AG08396 (cell line): ENCODE measurements around the gene DUT.

ENCODE experiments used
- DNase-seq: peaks from one replicate; pipeline ENCODE4 v3.0.0; 2012; ENCODE audit warnings: low spot score, mixed read lengths

DUT gene

DNA sequence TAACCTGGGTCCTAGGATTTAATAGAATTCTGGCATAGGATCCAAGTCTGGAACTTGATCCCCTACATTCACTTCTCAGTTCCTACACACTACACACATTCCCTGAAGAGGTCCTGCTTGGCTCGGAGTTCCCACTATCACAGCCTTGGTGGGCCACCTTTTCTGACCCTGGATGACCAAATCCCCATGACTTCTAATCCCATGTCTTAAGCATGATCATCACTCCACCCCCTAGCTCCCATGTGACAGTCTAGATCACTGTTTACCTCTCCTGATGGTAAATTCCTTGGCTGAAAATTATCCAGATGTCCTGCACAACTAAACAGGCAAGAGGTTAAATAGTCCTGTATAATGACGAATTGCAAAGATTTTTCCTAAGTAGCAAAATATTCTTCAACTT is 40.3 kb downstream of the DUT start:
- DNase-seq: no peak

- no peak for DNase-seq
These were observed 40.7 kb downstream of the DUT start for GRCh38 chr15:48371961-48372360.

- DNase-seq: no peak
These were observed 42.7 kb downstream of the DUT start for GRCh38 chr15:48373821-48374451.

DNA sequence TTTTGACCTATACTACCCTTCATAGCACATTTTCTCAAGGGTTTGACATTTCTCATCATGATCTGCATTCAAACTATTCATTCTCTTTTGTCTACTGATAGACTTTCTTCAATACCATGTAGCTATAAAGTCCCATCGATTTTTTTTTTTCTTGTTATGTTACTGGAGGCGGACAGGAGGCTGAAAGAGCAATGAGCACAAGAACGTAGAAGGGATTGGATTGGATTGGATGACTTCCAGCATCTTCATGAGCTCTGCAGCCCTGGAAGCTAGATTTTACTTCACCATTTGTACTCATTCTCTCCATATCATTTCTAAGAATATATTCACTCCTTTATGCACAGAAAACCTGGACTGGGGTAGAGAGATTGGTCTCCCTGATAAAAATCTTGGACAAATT is 43.2 kb downstream of the DUT start:
- DNase-seq: no peak

DNA sequence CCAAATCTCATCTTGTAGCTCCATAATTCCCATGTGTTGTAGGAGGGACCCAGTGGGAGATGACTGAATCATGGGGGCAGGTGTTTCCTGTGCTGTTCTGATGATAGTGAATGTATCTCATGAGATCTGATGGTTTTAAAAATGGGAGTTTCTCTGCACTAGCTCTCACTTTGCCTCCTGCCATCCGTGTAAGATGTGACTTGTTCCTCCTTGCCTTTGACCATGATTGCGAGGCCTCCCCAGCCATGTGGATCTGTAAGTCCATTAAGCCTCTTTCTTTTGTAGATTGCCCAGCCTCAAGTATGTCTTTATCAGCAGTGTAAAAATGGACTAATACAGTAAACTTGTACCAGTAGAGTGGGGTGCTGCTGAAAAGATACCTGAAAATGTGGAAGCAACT is 44.5 kb downstream of the DUT start:
- no peak for DNase-seq

- DNase-seq: no peak
These were observed 49.0 kb downstream of the DUT start for GRCh38 chr15:48380198-48380597.

DNA sequence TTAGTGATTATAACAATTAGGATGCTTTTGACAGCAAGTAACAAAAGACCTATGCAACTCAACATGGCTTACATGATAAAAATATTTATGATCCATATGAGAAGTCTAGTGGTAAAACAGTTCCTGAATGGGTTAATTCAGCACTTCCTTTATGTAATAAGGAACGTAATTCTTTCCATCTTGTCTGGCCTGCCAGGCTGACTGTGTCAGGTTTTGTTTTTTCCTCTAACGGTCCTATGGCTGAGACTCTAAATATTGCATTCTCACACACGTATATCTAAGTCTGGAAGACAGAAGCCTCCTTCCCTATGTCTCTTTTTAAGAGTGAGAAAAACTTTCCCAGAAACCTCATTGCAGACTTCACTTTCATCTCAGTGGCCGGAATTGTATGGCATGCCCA is 50.6 kb downstream of the DUT start:
- DNase-seq: no peak

DNA sequence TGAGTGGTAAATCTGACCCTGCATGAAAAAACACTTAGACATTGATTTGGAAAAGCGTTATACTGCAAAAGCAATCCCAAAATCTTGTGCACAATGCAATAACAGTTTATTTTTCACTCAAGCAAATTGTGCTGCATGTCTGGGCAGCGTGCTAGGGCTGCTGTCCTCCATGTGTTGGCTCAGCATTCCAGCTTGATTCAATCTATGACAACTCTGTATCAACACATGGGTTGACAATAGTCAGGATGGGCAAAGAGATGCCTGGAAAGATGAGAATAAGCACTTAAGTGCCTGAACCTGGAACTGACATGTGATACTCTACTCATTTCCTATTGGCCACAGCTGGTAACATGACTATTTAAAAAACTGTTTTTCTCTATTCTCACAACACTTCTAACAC is 51.8 kb downstream of the DUT start:
- DNase-seq: no peak

DNA sequence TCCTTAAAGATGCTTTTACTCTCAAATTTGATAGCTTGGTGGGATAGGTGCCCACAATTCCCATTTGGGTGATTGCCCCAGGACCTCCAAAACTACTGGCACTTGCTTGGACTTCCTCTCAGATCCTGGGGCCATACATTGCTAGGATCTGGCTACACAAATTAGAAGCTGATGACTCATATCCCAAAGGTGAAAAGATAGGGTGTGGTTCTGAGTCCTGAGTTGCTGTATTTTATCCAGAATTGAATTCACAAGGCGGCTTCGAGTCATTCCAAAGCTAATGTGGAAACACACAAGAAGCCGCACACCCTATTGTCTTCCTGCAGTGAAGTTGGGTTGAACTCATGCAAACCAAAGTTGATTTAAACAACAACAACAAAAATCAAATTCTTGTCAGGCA is 53.4 kb downstream of the DUT start:
- DNase-seq: no peak

DNA sequence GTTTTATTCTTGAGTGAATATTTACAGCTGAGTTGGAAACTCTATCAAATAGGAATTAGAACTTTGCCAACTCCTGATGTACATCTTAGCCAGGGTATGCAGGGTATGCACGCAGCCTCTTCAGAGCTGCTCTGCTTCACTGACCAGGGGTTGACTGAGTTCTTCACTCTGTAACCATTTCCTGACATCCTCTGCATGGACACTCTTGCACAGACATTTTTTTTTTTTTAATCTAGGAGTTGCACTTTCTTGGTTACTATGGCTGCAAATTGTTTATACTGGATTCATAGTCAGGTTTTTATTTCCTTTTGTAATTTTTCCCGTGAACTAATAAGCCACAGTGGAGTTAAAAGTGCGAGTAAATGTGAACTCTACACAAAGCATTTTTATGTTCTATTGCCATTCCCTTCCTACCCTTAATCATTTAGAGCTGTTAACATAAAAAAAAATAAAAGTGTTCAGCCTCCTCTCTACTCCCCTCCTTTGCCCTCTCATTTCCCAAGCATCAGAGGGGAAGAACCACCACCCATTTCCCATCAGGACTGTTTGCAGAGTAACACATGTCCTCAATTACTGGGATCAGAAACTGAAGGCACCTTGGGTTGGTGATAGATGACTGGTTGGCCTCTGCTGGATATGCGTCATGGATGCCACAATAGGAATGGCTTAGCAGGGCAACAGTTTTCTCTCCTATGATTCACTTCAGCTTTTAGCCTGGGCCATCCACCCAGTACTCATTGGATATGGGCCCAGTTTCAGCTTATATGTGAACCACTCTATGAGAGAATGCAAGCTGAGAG is 54.0 kb downstream of the DUT start:
- peak; percentile 80 for DNase-seq

DNA sequence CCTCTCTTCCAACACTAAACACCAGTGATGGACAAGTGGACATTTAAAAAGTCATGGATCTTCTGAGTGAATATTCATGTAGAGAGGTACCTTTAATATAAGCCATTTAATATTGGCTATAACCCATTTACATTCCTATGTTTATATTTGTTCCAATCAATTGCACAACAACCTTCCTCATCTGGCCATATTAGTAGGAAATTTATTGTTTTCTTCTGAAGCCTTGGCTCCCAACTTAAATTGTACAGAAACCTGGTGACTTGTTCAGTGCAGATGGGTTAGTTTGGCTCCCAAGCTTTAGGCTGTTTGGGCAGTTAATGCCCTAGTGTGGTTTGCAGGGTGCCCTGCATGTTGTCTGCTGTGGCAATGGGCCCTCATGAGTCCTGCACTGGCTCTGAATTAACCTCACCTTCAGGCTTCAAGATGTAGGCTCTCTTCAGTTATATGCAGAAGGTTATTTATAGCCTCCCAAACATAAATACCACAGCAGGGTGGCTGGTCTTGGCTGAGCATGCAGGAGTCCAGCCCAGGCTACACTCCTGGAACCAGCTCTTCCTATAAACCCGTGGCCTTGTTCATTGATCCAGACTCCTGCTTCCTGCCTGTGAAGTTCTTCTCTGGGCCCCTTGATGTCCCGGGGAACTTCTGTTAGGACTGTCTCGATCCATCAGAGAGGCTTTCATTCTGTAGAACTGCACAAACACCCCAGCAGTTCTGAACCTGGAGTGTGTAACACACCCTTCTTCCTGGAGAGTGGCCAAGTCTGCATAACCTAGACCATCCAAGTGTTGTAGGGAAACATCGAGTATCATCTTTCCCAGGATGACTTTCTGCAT is 57.0 kb downstream of the DUT start:
- no peak for DNase-seq

DNA sequence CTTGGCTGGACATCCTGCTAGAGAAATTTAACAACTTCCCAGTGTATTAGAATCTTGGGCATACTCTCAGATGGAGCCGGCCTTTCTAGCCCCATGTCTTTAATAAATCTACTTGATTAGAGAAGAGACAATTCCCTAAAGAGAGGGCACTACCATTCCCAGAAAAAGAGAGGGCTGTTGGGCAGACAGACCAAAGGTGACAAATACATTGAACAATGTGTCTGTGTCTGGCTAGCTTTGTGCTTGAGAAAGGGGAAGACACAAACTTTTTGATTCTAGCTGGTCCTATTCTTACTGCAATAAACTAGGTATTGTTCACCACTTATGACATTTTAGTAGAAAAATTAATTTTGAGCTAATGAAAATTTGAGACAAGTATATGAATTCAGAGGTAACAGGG is 57.7 kb downstream of the DUT start:
- DNase-seq: no peak

DNA sequence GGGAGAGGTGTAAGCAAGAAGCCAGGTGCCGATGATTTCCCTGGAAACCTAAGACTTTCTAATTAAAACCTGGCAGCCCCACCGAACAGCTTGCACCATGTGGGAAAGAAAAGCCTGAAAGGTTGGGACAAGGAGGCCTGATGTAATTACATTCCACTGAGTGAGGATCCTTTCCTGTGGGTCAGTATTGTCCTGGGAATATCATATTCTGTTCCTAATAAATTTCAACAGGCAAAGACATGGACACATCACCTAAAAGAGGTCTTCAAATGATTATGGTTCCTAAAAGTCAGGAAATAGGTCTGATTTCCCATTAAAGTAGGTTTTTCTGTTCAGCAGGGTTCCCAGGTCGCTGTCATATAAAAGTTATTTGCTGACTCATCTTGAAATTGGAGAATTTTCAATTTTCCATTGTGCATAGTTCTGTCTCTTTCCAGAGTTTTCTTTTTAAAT is 58.5 kb downstream of the DUT start:
- no peak for DNase-seq

DNA sequence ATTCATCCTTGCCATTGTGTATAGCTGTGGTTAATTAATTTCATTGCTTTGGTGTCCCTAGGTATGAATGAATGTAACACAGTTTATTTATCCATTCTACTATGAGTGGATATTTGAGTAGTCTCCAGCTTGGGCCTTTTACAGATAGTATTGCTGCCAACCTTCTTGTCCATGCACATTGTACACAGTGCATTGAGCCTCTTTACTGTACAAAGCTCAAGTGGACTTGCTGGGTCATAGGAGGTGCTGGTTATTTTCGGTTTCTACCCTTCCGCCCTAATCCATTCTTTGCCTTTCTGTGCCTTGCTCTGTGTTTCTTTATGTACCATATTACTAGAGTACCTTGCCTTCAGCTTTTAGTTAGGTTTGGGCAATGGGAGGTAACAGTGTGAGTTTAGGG is 60.7 kb downstream of the DUT start:
- DNase-seq: no peak

GRCh38 chr15:48392356-48392755 is 61.1 kb downstream of the DUT start:
- no peak for DNase-seq
